Lower leg skin (tissue), 3 donors: Measurements from ENCODE around the gene UST.

Experiments
- CTCF ChIP-seq, 3 donors: fragments of 450-650 bp; IDR thresholded peaks; one replicate each; pipeline ENCODE4 v1.5.1; 2016; ENCODE audit warnings: antibody characterized with exemption in 3 of 3, mild to moderate bottlenecking in 3 of 3, moderate library complexity in 2 of 3
- POLR2A ChIP-seq, 2 donors: fragments of 450-650 bp; IDR thresholded peaks; one replicate each; pipeline ENCODE4 v1.6.1; 2016 to 2017; ENCODE audit warnings: antibody characterized with exemption in 2 of 2, mild to moderate bottlenecking in 1 of 2, moderate library complexity in 1 of 2

GRCh38 chr6:148829415-148830101 lies 82.7 kb downstream of the UST start:
- TF ChIP-seq CTCF (IDR thresholded peaks at IDR 0.05) (no peak), POLR2A (IDR thresholded peaks at IDR 0.05) (no peak)
